ENCODE measurements around the gene IDS.
"Not testable (repeated sequence)": the region's sequence is repeated elsewhere in the genome, so short reads cannot be mapped to it uniquely, and the experiment has no call there.

GRCh38 chrX:149551245-149551938 lies 46.3 kb upstream of the IDS start:
- not testable (repeated sequence) for TF ChIP-seq POLR2AphosphoS5 (IDR thresholded peaks at IDR 0.05); POLR2A (IDR thresholded peaks at IDR 0.05; ENCODE audit: low read depth); CTCF (IDR thresholded peaks at IDR 0.05); EP300 (IDR thresholded peaks at IDR 0.05)
